Nephron progenitor cell (in vitro differentiated cells): ENCODE data around the gene RBMXL2.

Experiments
- DNase-seq: peaks from one replicate; pipeline ENCODE4 v3.0.0; 2021
- H3K27ac Mint-ChIP-seq: 2 replicates; pipeline ENCODE4 v1.8.0; 2021; ENCODE audit warnings: mild to moderate bottlenecking, moderate library complexity, mixed read lengths
- H3K27me3 Mint-ChIP-seq: 2 replicates; pipeline ENCODE4 v1.8.0; 2021; ENCODE audit warnings: mild to moderate bottlenecking, low read depth, mixed read lengths; ENCODE audit not compliant: poor library complexity
- H3K36me3 Mint-ChIP-seq: 2 replicates; pipeline ENCODE4 v1.8.0; 2021; ENCODE audit warnings: low read depth, mixed read lengths
- H3K4me1 Mint-ChIP-seq: 2 replicates; pipeline ENCODE4 v1.8.0; 2021; ENCODE audit warnings: mixed read lengths
- H3K4me3 Mint-ChIP-seq: 2 replicates; pipeline ENCODE4 v1.8.0; 2021; ENCODE audit warnings: mild to moderate bottlenecking, moderate library complexity, mixed read lengths
- H3K9me3 Mint-ChIP-seq: 2 replicates; pipeline ENCODE4 v1.8.0; 2021; ENCODE audit warnings: mild to moderate bottlenecking, moderate library complexity, mixed read lengths
- TF ChIP-seq, protein P1 (sequence below): fragments of 200-600 bp; sonication (generic); IDR thresholded peaks from 2 replicates; pipeline ENCODE4 v1.5.0; 2021; ENCODE audit warnings: antibody characterized with exemption

The RBMXL2 gene

DNA sequence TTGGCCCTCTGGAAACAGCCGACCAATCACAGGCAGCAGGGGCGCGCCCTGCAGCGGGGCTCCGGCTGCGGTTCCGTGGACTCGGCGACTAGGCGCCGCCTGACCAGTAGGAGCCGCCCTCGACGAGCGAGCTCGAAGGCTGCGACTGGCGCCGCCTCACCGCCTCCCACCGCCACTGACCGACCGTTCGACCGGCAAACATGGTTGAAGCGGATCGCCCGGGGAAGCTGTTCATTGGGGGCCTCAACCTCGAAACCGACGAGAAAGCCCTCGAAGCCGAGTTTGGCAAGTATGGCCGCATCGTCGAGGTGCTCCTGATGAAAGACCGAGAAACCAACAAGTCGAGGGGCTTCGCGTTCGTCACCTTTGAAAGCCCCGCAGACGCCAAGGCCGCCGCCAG is at the start of gene RBMXL2:
RBMXL2 (plus strand) TSS at position 78 of the 400 bp plus-strand sequence; CDS start at position 201, 123 bp downstream.
- Mint-ChIP-seq H3K36me3 (no peaks in the 10 kb centered on the region), H3K27me3 (peaks cover 8% of the 10 kb centered on the region), H3K4me1 (no peaks in the 10 kb centered on the region), H3K9me3 (peaks cover 10% of the 10 kb centered on the region), H3K4me3 (no peak within 1 kb of the TSS), H3K27ac (no peak within 1 kb of the TSS)
- TF ChIP-seq, protein P1, sequence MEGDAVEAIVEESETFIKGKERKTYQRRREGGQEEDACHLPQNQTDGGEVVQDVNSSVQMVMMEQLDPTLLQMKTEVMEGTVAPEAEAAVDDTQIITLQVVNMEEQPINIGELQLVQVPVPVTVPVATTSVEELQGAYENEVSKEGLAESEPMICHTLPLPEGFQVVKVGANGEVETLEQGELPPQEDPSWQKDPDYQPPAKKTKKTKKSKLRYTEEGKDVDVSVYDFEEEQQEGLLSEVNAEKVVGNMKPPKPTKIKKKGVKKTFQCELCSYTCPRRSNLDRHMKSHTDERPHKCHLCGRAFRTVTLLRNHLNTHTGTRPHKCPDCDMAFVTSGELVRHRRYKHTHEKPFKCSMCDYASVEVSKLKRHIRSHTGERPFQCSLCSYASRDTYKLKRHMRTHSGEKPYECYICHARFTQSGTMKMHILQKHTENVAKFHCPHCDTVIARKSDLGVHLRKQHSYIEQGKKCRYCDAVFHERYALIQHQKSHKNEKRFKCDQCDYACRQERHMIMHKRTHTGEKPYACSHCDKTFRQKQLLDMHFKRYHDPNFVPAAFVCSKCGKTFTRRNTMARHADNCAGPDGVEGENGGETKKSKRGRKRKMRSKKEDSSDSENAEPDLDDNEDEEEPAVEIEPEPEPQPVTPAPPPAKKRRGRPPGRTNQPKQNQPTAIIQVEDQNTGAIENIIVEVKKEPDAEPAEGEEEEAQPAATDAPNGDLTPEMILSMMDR = no peak
- no peak for DNase-seq

GRCh38 chr11:7046474-7047175 is 42.2 kb upstream of the RBMXL2 start:
- no peaks in the 10 kb centered on the region for H3K9me3 Mint-ChIP-seq
- H3K27ac Mint-ChIP-seq = no peak overlapping the region
- TF ChIP-seq, protein P1 = no peak
- H3K4me1 Mint-ChIP-seq = no peaks in the 10 kb centered on the region
- H3K27me3 Mint-ChIP-seq = peaks cover 6% of the 10 kb centered on the region
- no peak for DNase-seq
- H3K36me3 Mint-ChIP-seq = no peaks in the 10 kb centered on the region
- H3K4me3 Mint-ChIP-seq = no peak overlapping the region

DNA sequence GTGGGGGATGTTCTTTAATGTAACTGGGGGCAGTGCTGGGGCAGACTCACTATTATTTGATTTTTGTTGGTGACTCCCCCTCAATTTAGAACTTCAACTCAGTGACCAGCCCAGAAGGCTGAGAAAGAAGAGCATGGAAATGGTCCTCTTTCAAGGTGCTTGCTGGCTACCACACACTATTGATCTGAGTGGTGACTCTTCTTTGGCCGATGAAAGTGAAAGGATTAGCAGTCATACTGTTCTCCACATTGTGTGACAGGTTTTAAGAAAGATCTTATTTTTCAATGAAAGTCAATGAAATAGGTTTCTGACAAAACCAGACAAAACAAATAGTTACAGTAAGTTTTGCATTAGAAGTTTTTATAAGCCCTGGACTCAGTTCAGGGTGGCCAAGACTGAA is 38.6 kb upstream of the RBMXL2 start:
- TF ChIP-seq, protein P1 = no peak
- no peak for DNase-seq
- no peaks in the 10 kb centered on the region for H3K36me3 Mint-ChIP-seq
- no peak overlapping the region for H3K27ac Mint-ChIP-seq
- no peaks in the 10 kb centered on the region for H3K4me1 Mint-ChIP-seq
- H3K9me3 Mint-ChIP-seq = no peaks in the 10 kb centered on the region
- peaks cover 4% of the 10 kb centered on the region for H3K27me3 Mint-ChIP-seq
- H3K4me3 Mint-ChIP-seq = no peak overlapping the region

GRCh38 chr11:7056828-7057513 is 31.8 kb upstream of the RBMXL2 start:
- H3K36me3 Mint-ChIP-seq = no peaks in the 10 kb centered on the region
- peaks cover 3% of the 10 kb centered on the region for H3K27me3 Mint-ChIP-seq
- no peaks in the 10 kb centered on the region for H3K9me3 Mint-ChIP-seq
- TF ChIP-seq, protein P1 = no peak
- no peak overlapping the region for H3K4me3 Mint-ChIP-seq
- H3K27ac Mint-ChIP-seq = no peak overlapping the region
- no peaks in the 10 kb centered on the region for H3K4me1 Mint-ChIP-seq
- no peak for DNase-seq

DNA sequence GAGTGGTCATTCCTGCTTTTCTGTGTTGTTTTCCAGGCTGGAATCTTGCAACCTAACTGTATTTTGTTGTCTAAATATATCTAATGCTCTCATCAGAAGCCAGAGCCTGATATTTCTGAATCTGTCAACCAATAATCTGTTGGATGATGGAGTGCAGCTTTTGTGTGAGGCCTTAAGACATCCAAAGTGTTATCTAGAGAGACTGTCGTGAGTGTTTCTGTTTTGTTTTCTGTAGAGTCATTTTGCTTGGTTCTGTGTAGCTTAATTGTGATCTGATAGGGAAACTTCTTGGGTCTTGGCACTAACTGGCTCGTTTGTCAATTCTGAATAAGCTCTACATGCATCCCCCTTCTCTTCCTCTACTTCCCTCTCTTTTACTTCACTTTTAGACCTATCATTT is 31.2 kb upstream of the RBMXL2 start:
- Mint-ChIP-seq H3K9me3 (no peaks in the 10 kb centered on the region), H3K27me3 (peaks cover 3% of the 10 kb centered on the region), H3K27ac (no peak overlapping the region), H3K36me3 (no peaks in the 10 kb centered on the region), H3K4me1 (no peaks in the 10 kb centered on the region), H3K4me3 (no peak overlapping the region)
- DNase-seq = no peak
- TF ChIP-seq, protein P1 = no peak
